ENCODE data around the gene HIRA. TPM values are rescaled to one million over a fixed set of nuclear protein-coding genes. Genes with fewer than 3 reads are reported as not detected.

The HIRA gene
- 10 to 100 TPM; 45.0 to 51.2 TPM for total RNA-seq

GRCh38 chr22:19431649-19432132, at the start of gene HIRA:
HIRA (minus strand) TSS chr22:19431733; CDS start chr22:19431476, 257 bp downstream.
- H3K4me3 Mint-ChIP-seq = peak within 1 kb of the TSS; percentile 81
- ChIA-PET CTCF (interaction anchor here (0.9 to 1.5 kb wide), 2 partner anchors 9 to 20 kb away, joined by 3 to 6 read pairs; no protein-coding TSS in a partner anchor), POLR2A (interaction anchor here (1.0 to 1.4 kb wide), 2 partner anchors 11 to 15 kb away, joined by 3 to 5 read pairs; partner anchors contain the start of gene C22orf39)
- H3K9me3 Mint-ChIP-seq = no peaks in the 10 kb centered on the region
- peak within 1 kb of the TSS; percentile 97 for H3K27ac Mint-ChIP-seq
- peaks cover 41% of the 10 kb centered on the region for H3K36me3 Mint-ChIP-seq (ENCODE audit: low read depth)
- peak; percentile 80 for DNase-seq
- H3K27me3 Mint-ChIP-seq = no peaks in the 10 kb centered on the region
- H3K4me1 Mint-ChIP-seq = peaks cover 40% of the 10 kb centered on the region

DNA sequence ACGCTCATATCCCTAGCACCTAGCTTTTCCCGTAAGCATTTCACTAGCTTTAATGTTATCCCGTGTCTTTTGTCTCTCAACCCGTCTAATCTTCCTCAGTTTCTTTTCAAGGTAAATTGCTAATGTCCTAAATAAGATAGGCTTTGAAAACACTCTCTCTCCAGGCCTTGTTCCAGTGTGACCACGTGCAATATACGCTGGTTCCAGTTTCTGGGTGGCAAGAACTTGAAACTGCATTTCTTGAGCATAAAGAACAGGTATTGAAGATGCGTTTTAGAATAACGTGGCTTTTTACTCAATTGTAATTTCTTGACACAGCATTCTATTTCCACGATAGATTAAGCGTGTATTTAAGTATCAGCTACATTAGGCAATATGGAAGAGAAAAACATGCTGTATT, 49.3 kb upstream of the HIRA start:
- Mint-ChIP-seq H3K4me1 (peaks cover 39% of the 10 kb centered on the region), H3K27me3 (no peaks in the 10 kb centered on the region), H3K36me3 (ENCODE audit: low read depth) (peaks cover 29% of the 10 kb centered on the region), H3K4me3 (peak overlapping the region; percentile 100), H3K27ac (no peak overlapping the region), H3K9me3 (no peaks in the 10 kb centered on the region)
- no peak for DNase-seq
- ChIA-PET POLR2A (no interaction called here), CTCF (interaction anchor here (1.2 to 1.6 kb wide), 3 partner anchors 12 to 149 kb away, joined by 4 to 7 read pairs (median 4); no protein-coding TSS in a partner anchor)

- no peak for DNase-seq
- peak overlapping the region; percentile 100 for H3K27ac Mint-ChIP-seq
- peaks cover 26% of the 10 kb centered on the region for H3K36me3 Mint-ChIP-seq (ENCODE audit: low read depth)
- no peaks in the 10 kb centered on the region for H3K9me3 Mint-ChIP-seq
- ChIA-PET POLR2A (no interaction called here), CTCF (interaction anchor here (0.9 to 1.6 kb wide), 6 partner anchors 12 to 151 kb away, joined by 3 to 7 read pairs (median 4); no protein-coding TSS in a partner anchor)
- H3K4me1 Mint-ChIP-seq = peaks cover 42% of the 10 kb centered on the region
- H3K27me3 Mint-ChIP-seq = no peaks in the 10 kb centered on the region
- H3K4me3 Mint-ChIP-seq = peak overlapping the region; percentile 100
Measured at GRCh38 chr22:19480173-19480568, 48.6 kb upstream of the HIRA start.

DNA sequence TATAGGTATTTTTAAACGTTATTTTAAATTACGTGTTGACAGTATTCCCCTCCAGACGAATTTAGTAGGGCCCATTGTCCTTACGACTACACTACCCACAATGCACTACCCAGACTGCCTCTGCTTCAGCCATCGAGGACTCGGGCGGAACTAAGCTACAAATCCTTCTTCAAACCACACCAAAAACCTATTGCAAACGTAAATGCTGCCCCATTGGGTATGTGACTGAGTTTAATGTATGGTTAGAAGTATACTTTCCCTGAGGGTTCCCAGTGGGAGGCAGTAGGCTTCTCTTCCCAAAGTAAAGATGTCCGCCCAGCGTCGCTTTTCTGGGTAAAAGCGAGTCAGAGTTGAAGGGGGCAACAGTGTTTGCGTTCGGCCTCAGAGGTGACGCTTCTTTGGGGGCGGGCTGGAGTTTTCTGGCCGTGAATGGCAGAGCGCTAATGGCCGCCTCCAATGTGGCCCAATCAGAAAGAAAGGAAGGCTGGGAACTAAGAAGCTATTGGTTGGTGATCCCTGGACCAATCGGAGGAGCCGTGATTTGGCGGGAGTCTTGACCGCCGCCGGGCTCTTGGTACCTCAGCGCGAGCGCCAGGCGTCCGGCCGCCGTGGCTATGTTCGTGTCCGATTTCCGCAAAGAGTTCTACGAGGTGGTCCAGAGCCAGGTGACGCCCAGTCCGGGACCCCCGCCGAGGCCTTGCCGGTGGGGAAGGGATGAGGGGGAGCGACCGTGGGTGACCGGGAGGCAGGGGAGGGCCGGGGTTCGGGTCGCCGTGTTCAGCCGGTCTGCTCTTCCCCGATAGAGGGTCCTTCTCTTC, 48.0 kb upstream of the HIRA start, which contains the start of gene CDC45:
Gene CDC45 (plus strand): TSS at position 566 of the 818 bp plus-strand sequence. CDS start 49 bp downstream, at position 615.
- DNase-seq = peak; percentile 97
- Mint-ChIP-seq H3K9me3 (no peaks in the 10 kb centered on the region), H3K4me1 (peaks cover 43% of the 10 kb centered on the region), H3K4me3 (peak within 1 kb of the TSS; percentile 100), H3K27ac (peak within 1 kb of the TSS; percentile 100), H3K36me3 (ENCODE audit: low read depth) (peaks cover 23% of the 10 kb centered on the region), H3K27me3 (no peaks in the 10 kb centered on the region)
- ChIA-PET CTCF (interaction anchor here (0.9 to 1.6 kb wide), 5 partner anchors 15 to 152 kb away, joined by 3 to 7 read pairs (median 3); no protein-coding TSS in a partner anchor), POLR2A (no interaction called here)

GRCh38 chr22:19478901-19479354, 47.4 kb upstream of the HIRA start, which contains the start of gene UFD1:
UFD1 (minus strand) TSS chr22:19479193; CDS start chr22:19479085, 108 bp downstream.
- peak within 1 kb of the TSS; percentile 100 for H3K27ac Mint-ChIP-seq
- ChIA-PET CTCF (interaction anchor here (0.9 to 1.6 kb wide), 3 partner anchors 21 to 153 kb away, joined by 3 to 7 read pairs (median 3); no protein-coding TSS in a partner anchor), POLR2A (no interaction called here)
- peak; percentile 84 for DNase-seq
- H3K36me3 Mint-ChIP-seq (ENCODE audit: low read depth) = peaks cover 20% of the 10 kb centered on the region
- peaks cover 44% of the 10 kb centered on the region for H3K4me1 Mint-ChIP-seq
- no peaks in the 10 kb centered on the region for H3K27me3 Mint-ChIP-seq
- no peaks in the 10 kb centered on the region for H3K9me3 Mint-ChIP-seq
- H3K4me3 Mint-ChIP-seq = peak within 1 kb of the TSS; percentile 100

DNA sequence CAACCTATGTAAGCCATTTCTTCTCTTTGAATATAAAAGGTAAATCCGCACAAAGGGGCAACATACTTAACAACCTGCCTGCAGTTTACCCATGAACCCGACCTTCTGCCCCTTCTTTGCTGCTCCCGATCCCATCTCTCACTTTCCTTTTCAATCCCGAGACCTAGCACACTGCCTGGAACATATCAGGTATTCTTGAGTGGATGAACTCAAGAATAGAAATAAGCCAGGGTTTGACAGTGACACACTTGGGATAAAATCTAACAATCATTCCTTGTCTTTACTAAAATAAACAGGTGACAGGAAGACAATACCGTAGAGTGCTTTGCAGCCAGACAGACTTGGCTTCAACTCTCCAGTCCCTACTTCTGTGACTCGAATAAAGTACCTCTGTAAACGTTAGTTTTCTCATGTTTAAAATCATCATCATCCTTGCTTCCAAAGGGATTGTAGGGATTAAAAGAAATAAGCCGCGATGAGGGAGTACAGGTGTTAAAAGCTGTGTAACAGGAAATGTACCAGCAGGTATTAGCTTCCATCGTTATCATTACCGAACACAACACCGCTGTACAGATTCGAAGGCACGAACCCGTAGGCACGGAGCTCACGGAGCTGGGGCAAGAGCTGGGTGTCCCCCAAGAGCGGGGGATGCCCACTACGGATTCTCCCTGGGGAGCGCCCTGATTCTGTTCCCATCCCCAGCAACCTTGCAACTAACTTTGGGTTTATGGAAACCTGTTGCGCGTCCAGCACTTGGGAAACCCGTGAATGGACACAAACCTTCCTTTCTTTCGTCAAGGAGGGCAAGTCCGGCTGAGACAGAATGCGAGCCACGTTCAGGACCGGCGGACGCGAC, 46.7 kb upstream of the HIRA start:
- Mint-ChIP-seq H3K36me3 (ENCODE audit: low read depth) (peaks cover 15% of the 10 kb centered on the region), H3K4me3 (peak overlapping the region; percentile 100), H3K27me3 (no peaks in the 10 kb centered on the region), H3K9me3 (no peaks in the 10 kb centered on the region), H3K4me1 (peaks cover 40% of the 10 kb centered on the region), H3K27ac (peak overlapping the region; percentile 89)
- DNase-seq = peak; percentile 30
- ChIA-PET CTCF (interaction anchor here (0.9 to 1.2 kb wide), 2 partner anchors 15 kb away, joined by 3 to 4 read pairs; no protein-coding TSS in a partner anchor), POLR2A (interaction anchor here (0.7 kb wide), 2 partner anchors 45 to 193 kb away, joined by 3 to 9 read pairs; no protein-coding TSS in a partner anchor)

GRCh38 chr22:19477321-19478044, 46.0 kb upstream of the HIRA start:
- Mint-ChIP-seq H3K36me3 (ENCODE audit: low read depth) (peaks cover 19% of the 10 kb centered on the region), H3K27me3 (no peaks in the 10 kb centered on the region), H3K9me3 (no peaks in the 10 kb centered on the region), H3K4me1 (peaks cover 38% of the 10 kb centered on the region), H3K4me3 (peak overlapping the region; percentile 100), H3K27ac (peak overlapping the region; percentile 89)
- ChIA-PET CTCF (interaction anchor here (0.9 to 1.2 kb wide), 2 partner anchors 14 to 16 kb away, joined by 3 to 4 read pairs; no protein-coding TSS in a partner anchor), POLR2A (interaction anchor here (0.6 to 0.7 kb wide), 3 partner anchors 46 to 192 kb away, joined by 3 to 9 read pairs (median 3); no protein-coding TSS in a partner anchor)
- peak; percentile 18 for DNase-seq

DNA sequence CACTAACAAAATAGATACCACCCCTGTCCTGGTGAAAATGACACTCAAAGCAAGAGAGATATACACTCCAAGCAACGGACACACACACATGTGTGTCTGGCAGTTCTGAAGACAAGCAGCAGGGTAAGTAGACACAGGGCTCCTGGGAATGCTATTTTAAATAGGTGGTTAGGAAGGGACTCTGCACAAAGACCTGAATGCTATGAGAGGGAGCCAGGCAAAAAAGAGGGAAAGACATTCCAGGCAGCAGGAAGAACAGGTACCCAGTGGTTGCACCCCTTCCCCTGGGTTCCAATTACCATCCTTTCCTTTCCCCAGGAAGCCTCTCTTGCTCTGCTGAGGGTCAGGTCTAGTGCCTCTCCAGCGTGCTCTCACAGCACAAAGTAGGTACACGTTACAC, 44.5 kb upstream of the HIRA start:
- H3K4me3 Mint-ChIP-seq = no peak overlapping the region
- peaks cover 24% of the 10 kb centered on the region for H3K36me3 Mint-ChIP-seq (ENCODE audit: low read depth)
- H3K27ac Mint-ChIP-seq = no peak overlapping the region
- ChIA-PET POLR2A (no interaction called here), CTCF (no interaction called here)
- H3K4me1 Mint-ChIP-seq = peaks cover 37% of the 10 kb centered on the region
- DNase-seq = no peak
- H3K27me3 Mint-ChIP-seq = no peaks in the 10 kb centered on the region
- no peaks in the 10 kb centered on the region for H3K9me3 Mint-ChIP-seq

GRCh38 chr22:19473578-19473977, 42.0 kb upstream of the HIRA start:
- H3K27me3 Mint-ChIP-seq = no peaks in the 10 kb centered on the region
- H3K36me3 Mint-ChIP-seq (ENCODE audit: low read depth) = peaks cover 27% of the 10 kb centered on the region
- ChIA-PET CTCF (interaction anchor here (0.6 to 1.8 kb wide), 4 partner anchors 15 to 160 kb away, joined by 3 to 4 read pairs (median 4); no protein-coding TSS in a partner anchor), POLR2A (no interaction called here)
- H3K27ac Mint-ChIP-seq = no peak overlapping the region
- H3K4me3 Mint-ChIP-seq = no peak overlapping the region
- DNase-seq = no peak
- H3K9me3 Mint-ChIP-seq = no peaks in the 10 kb centered on the region
- H3K4me1 Mint-ChIP-seq = peaks cover 24% of the 10 kb centered on the region

GRCh38 chr22:19472233-19472632, 40.7 kb upstream of the HIRA start:
- CTCF ChIA-PET = interaction anchor here (0.6 kb wide), 1 partner anchor 124 kb away, joined by 3 read pairs; no protein-coding TSS in a partner anchor
- Mint-ChIP-seq H3K27ac (peak overlapping the region; percentile 4), H3K4me1 (peaks cover 15% of the 10 kb centered on the region), H3K4me3 (no peak overlapping the region), H3K9me3 (no peaks in the 10 kb centered on the region), H3K27me3 (no peaks in the 10 kb centered on the region), H3K36me3 (ENCODE audit: low read depth) (peaks cover 35% of the 10 kb centered on the region)
- POLR2A ChIA-PET = no interaction called here
- DNase-seq = no peak

DNA sequence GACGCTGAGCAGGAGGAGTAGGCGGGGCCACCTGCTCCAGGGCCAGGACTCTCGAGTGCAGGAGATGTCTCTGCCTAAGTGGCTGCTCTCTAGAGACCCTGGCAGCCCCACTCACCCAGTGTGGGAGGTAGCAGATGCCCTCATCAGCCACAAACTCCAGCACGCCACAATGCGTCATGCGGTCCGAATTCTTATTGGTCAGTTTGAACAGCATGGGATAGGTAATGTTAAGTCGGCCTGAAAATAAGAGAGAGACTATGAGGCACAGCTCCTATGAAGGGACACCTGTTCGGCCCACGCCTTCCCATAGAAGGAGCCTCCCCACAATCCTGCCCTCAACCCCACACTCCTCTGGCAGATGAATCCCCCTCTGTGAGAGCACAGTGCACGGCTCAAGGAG, 40.0 kb upstream of the HIRA start:
- Mint-ChIP-seq H3K4me3 (no peak overlapping the region), H3K9me3 (no peaks in the 10 kb centered on the region), H3K27ac (no peak overlapping the region), H3K27me3 (no peaks in the 10 kb centered on the region), H3K36me3 (ENCODE audit: low read depth) (peaks cover 41% of the 10 kb centered on the region), H3K4me1 (peaks cover 12% of the 10 kb centered on the region)
- ChIA-PET CTCF (no interaction called here), POLR2A (no interaction called here)
- no peak for DNase-seq
